Heart right ventricle (tissue), 16 donors: ENCODE results near the gene ELN. TPM values are rescaled to one million over a fixed set of nuclear protein-coding genes. Genes with fewer than 3 reads are reported as not detected.

Source experiments
- ATAC-seq, 8 donors: fragments of 200-7000 bp; cut with Tn5 transposase; one replicate each; pipeline ENCODE4 v1.9.1; 2020; ENCODE audit warnings: mild to moderate bottlenecking in 8 of 8, moderate library complexity in 8 of 8, moderate number of reproducible peaks in 1 of 8
- DNase-seq, 2 donors: peaks; one replicate each; pipeline ENCODE4 v3.0.0-alpha.2; 2020
- H3K27ac ChIP-seq, 10 donors: fragments of 200-600 bp; sonication (generic) in 2 of 10; one replicate each; pipeline versions ENCODE4 v1.5.0 to v1.8.0; 2020 to 2022; ENCODE audit warnings: mild to moderate bottlenecking in 3 of 10
- H3K27me3 ChIP-seq, 7 donors: fragments of 200-600 bp; one replicate each; pipeline ENCODE4 v1.8.0; 2021 to 2022; ENCODE audit warnings: mild to moderate bottlenecking in 2 of 7
- H3K36me3 ChIP-seq, 9 donors: fragments of 200-600 bp; sonication (generic) in 1 of 9; one replicate each; pipeline versions ENCODE4 v1.5.0 to v1.8.0; 2020 to 2022; ENCODE audit warnings: mild to moderate bottlenecking in 2 of 9
- H3K4me1 ChIP-seq, 9 donors: fragments of 200-600 bp; sonication (generic) in 1 of 9; one replicate each; pipeline versions ENCODE4 v1.5.0 to v1.8.0; 2020 to 2022; ENCODE audit warnings: mild to moderate bottlenecking in 4 of 9
- H3K4me3 ChIP-seq, 10 donors: fragments of 200-600 bp; sonication (generic) in 2 of 10; one replicate each; pipeline versions ENCODE4 v1.5.0 to v1.8.0; 2020 to 2022; ENCODE audit warnings: mild to moderate bottlenecking in 7 of 10, moderate library complexity in 2 of 10
- H3K9me3 ChIP-seq, 11 donors: fragments of 200-600 bp in 10 of 11; sonication (generic) in 2 of 11; one replicate each; pipeline versions ENCODE4 v1.5.0 to v1.8.0; 2013 to 2022; ENCODE audit warnings: mild to moderate bottlenecking in 2 of 11, control low read depth in 1 of 11, moderate library complexity in 1 of 11
- WGBS, 2 donors: extraction: QIAGEN DNeasy Blood & Tissue Kit; methylation state at CpG; one replicate each; pipeline ENCODE4 v1.1.7; 2013; ENCODE audit warnings: inconsistent platforms in 1 of 2; 5-methylcytosine and 5-hydroxymethylcytosine counted together
- intact Hi-C, 10 donors: fragments of 100-400 bp; cut with DNase I; formaldehyde crosslinking; loops; one replicate each; pipeline versions ENCODE4 v1.11.1 to v1.14.2; 2022
- polyA plus RNA-seq, 2 donors: library from polyadenylated mRNA; stranded (reverse); fragments of 200-250 nt; gene quantifications; one replicate each; pipeline ENCODE4 v1.2.3, GENCODE V29; 2013
- total RNA-seq, 10 donors: library from RNA; stranded (reverse); fragmentation: NEBNext Ultra II Directional in 3 of 10; extraction: Animal tissue kit (Norgen Biotek cat#: 25700) in 3 of 10; gene quantifications; one replicate each; pipeline versions ENCODE4 v1.2.1 to v1.2.4, GENCODE V29; 2021 to 2023
- TF ChIP-seq, protein P1 (sequence below), 9 donors: fragments of 200-600 bp; sonication (generic) in 2 of 9; IDR thresholded peaks; one replicate each; pipeline versions ENCODE4 v1.5.0 to v1.8.0; 2021 to 2022; ENCODE audit warnings: antibody characterized with exemption in 9 of 9, mild to moderate bottlenecking in 5 of 9, moderate library complexity in 1 of 9
- donor health status: Arrhythmogenic right ventricular cardiomyopathy.
- donor health status: ischemic (EF 13 %, LVEDD 7.1; RV severe dilation, severe dysfunction).
- donor health status: healthy with polysubstance abuse.
- donor health status: DM: no; HTN: yes; CAD: no.
- donor health status: DM: no; HTN: no; CAD: no.
- donor health status: ischemic (EF 25% LVEDD 6.9; RV normal size, moderate dysfunction).
- donor health status: ischemic (EF 25% LVEDD 5.7; RV mildly dilated, moderate dysfunction).
- donor health status: healthy.
- donor health status: DM: yes; HTN: yes; CAD: no.
- donor health status: Ischemic cardiomyopathy.
- donor health status: ischemic (EF 35%, LVEDD 5.7; RV mildly dilated, moderate dysfunction).
- donor health status: nonischemic (EF 11% LVEDD 7.7; RV severe dilation, severe dysfunction).
- donor health status: DM: yes; HTN: yes; CAD: no.
- donor health status: PGD.
- donor health status: ischemic (EF 29% LVEDD 5.4; RV normal size, mild dysfunction).
- donor health status: nonischemic (EF 23%, LVEDD 6.1; RV moderate dilation, normal function).

The ELN gene
- total and polyA plus RNA-seq, 12 donors = 14.2 to 99.8 (median 31.8) TPM

DNA sequence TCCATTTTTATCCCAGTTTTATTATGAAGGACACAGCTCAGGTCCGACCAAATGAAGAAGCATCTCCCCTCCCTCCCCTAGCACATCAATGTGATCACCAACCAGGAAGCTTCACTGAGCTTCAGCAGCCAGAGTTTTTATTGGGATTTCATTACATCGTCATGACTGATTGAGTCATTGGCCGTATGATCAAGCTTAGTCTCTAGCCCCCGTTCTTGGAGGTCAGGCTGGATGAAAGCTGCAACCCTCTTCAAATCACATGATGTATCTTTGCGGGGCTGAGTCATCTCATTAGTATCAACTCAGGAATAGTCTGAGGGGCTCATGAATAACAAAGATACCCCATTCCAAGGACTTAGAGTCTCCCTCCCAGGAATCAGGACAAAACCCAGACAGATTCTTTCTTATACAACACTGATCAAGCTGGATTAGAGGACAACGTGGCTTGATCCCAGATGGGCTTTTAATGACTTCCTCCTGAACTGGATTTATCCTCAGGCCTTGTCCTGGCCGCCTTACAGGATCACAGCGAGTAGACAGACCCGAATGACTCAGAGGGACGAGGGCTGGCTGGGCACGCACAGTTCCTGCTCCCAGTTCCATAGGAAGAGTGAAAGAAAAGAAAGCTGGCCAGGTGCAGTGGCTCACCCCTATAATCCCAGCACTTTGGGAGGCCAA is 70.1 kb downstream of the ELN start:
- intact Hi-C loops = loop anchor here in 1 of 10 donors (5.0 kb wide), 1 partner anchor 59 kb away; no protein-coding TSS in a partner anchor
- peak overlapping the region in 1 of 10 donors; percentile 10 for H3K27ac ChIP-seq
- ATAC-seq (no peak), DNase-seq (no peak)
- H3K27me3 ChIP-seq = no peaks in the 10 kb centered on the region
- peaks cover 6 to 27% (median 19%) of the 10 kb centered on the region in 9 donors for H3K4me1 ChIP-seq
- H3K36me3 ChIP-seq = peaks cover 0 to 67% (median 11%) of the 10 kb centered on the region in 9 donors
- peaks cover 0 to 5% (median 0%) of the 10 kb centered on the region in 11 donors for H3K9me3 ChIP-seq
- TF ChIP-seq, protein P1, sequence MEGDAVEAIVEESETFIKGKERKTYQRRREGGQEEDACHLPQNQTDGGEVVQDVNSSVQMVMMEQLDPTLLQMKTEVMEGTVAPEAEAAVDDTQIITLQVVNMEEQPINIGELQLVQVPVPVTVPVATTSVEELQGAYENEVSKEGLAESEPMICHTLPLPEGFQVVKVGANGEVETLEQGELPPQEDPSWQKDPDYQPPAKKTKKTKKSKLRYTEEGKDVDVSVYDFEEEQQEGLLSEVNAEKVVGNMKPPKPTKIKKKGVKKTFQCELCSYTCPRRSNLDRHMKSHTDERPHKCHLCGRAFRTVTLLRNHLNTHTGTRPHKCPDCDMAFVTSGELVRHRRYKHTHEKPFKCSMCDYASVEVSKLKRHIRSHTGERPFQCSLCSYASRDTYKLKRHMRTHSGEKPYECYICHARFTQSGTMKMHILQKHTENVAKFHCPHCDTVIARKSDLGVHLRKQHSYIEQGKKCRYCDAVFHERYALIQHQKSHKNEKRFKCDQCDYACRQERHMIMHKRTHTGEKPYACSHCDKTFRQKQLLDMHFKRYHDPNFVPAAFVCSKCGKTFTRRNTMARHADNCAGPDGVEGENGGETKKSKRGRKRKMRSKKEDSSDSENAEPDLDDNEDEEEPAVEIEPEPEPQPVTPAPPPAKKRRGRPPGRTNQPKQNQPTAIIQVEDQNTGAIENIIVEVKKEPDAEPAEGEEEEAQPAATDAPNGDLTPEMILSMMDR (IDR thresholded peaks at IDR 0.05) = no peak
- WGBS, 2 donors = 86 to 87% methylated on average over 11 of the region's 11 CpGs
- H3K4me3 ChIP-seq = no peak overlapping the region

DNA sequence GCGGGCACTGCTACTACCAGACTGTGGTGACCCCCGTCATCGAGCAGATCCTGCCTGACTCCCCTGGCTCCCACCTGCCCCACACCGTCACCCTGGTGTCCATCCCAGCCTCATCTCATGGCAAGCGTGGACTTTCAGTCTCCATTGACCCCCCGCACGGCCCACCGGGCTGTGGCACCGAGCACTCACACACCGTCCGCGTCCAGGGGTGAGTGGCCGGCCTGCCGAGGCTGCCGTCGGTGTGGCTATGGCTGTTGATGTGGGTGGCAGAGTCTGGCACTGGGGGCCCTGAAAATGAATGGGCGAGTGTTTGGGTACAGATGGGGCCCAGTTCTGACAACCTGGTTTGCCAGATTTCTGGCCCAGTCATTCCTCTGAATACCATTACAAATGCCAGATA is 71.1 kb downstream of the ELN start:
- intact Hi-C loops = loop anchor here in 1 of 10 donors (5.0 kb wide), 1 partner anchor 58 kb away; no protein-coding TSS in a partner anchor
- Histone ChIP-seq H3K4me1 (peaks cover 2 to 18% (median 10%) of the 10 kb centered on the region in 9 donors), H3K4me3 (no peak overlapping the region), H3K9me3 (peaks cover 0 to 5% (median 0%) of the 10 kb centered on the region in 11 donors), H3K27ac (no peak overlapping the region), H3K27me3 (no peaks in the 10 kb centered on the region), H3K36me3 (peaks cover 0 to 76% (median 11%) of the 10 kb centered on the region in 9 donors)
- no peak for DNase-seq
- 96 to 98% methylated on average over 17 of the region's 17 CpGs for WGBS, 2 donors
- ATAC-seq = no peak
- TF ChIP-seq, protein P1 (IDR thresholded peaks at IDR 0.05) = no peak

DNA sequence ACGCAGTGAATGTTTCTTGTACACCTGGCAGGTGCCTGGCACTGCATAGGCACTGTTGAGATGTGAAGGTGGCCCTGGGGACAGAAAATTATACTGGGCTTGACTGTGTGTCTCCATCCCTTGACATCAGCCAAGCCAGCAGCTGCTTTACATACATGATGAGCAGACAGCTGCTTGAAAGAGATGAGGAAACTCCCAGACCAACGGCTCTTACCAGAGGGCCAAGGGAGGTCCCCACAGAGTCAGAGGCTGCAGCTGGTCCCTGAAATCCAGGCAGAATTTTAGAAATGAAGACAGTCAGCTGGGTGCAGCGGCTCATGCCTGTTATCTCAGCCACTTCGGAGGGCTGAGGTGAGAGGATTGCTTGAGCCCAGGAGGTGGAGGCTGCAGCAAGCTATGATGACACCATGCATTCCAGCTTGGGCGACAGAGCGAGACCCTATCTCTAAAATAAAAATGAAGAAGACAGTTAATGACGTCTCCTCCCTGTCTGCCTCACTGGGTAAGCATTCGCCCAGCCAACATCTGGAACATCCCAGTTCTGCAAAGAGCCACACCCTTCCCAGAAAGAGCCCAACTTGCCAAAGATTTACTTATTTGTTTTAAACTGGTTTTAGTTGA is 73.2 kb downstream of the ELN start:
- TF ChIP-seq, protein P1 (IDR thresholded peaks at IDR 0.05) = no peak
- peak overlapping the region in 2 of 10 donors; percentile 20 to 39 for H3K27ac ChIP-seq
- H3K36me3 ChIP-seq = peaks cover 0 to 98% (median 11%) of the 10 kb centered on the region in 9 donors
- peaks cover 0 to 4% (median 0%) of the 10 kb centered on the region in 9 donors for H3K4me1 ChIP-seq
- no peak overlapping the region for H3K4me3 ChIP-seq
- no peaks in the 10 kb centered on the region for H3K27me3 ChIP-seq
- peaks cover 0 to 5% (median 0%) of the 10 kb centered on the region in 11 donors for H3K9me3 ChIP-seq
- WGBS, 2 donors = 75% methylated on average over 8 of the region's 8 CpGs
- ATAC-seq (peak in 6 of 8 donors; percentile 43 to 77 (median 53)), DNase-seq (no peak)
- intact Hi-C loops = no loop called here

DNA sequence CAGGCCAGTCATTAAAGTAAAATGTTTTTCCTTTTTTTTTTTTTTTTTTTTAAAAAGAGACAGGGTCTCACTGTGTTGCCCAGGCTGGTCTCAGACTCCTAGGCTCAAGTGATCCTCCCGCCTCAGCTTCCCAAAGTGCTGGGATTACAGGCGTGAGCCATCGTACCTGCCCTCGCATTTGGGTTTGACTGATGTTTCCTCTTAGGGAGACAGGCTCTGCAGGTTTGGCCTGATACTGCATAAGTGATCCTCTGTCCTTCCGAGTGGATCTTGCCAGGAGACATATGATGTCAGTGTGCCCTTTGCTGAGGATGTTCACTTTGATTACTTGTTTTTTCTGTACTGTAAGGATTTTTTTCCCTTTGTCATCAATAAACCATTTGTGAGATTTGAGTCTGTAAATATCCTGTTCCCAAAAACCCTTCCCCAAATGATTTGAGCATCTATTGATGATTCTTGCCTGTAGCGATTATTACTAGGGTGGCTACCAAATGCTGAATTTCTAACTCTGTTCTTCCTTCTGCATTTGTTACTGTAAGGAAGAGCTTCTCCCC is 75.3 kb downstream of the ELN start:
- intact Hi-C loops = no loop called here
- DNase-seq = no peak
- Histone ChIP-seq H3K4me1 (peaks cover 0 to 4% (median 0%) of the 10 kb centered on the region in 9 donors), H3K27ac (no peak overlapping the region), H3K9me3 (no peaks in the 10 kb centered on the region), H3K27me3 (no peaks in the 10 kb centered on the region), H3K36me3 (peaks cover 0 to 99% (median 13%) of the 10 kb centered on the region in 9 donors), H3K4me3 (no peak overlapping the region)
- TF ChIP-seq, protein P1 (IDR thresholded peaks at IDR 0.05) = no peak
- WGBS, 2 donors = 94 to 95% methylated on average over 6 of the region's 6 CpGs
- no peak for ATAC-seq
